Kidney epithelial cell (primary cell): ENCODE data around the gene ZNF787. TPM values are rescaled to one million over a fixed set of nuclear protein-coding genes. Genes with fewer than 3 reads are reported as not detected.

Experiments
- DNase-seq: peaks from one replicate; pipeline ENCODE4 v3.0.0-alpha.2; 2010; ENCODE audit warnings: low read depth
- H3K27me3 ChIP-seq: 2 replicates; pipeline ENCODE4 v1.6.0; 2011; ENCODE audit warnings: low read length; ENCODE audit not compliant: control insufficient read depth, insufficient read depth
- H3K36me3 ChIP-seq: 2 replicates; pipeline ENCODE4 v1.5.1; 2011; ENCODE audit warnings: low read length; ENCODE audit not compliant: control insufficient read depth, insufficient read depth
- H3K4me3 ChIP-seq: 2 replicates; pipeline ENCODE4 v1.5.1; 2011; ENCODE audit warnings: low read depth, mild to moderate bottlenecking, control low read depth, low read length
- CTCF ChIP-seq: IDR thresholded peaks from 2 replicates; pipeline ENCODE4 v1.5.1; 2011; ENCODE audit warnings: mild to moderate bottlenecking, moderate library complexity, low read length, control low read depth, inconsistent platforms; ENCODE audit not compliant: insufficient read depth, poor library complexity, severe bottlenecking
- total RNA-seq: library from RNA; depleted of rRNA; stranded (reverse); fragments of >200 nt; gene quantifications from 2 replicates; pipeline ENCODE4 v1.2.3, GENCODE V29; 2015

Gene ZNF787
- total RNA-seq, 1 donor from 2014 or later, result 26.6 TPM

- no peak for TF ChIP-seq CTCF
- DNase-seq, result no peak
- no peaks in the 10 kb centered on the region for H3K27me3 ChIP-seq
- peaks cover 1% of the 10 kb centered on the region for H3K36me3 ChIP-seq
- no peak overlapping the region for H3K4me3 ChIP-seq
Measured at GRCh38 chr19:56123266-56123891, 2.3 kb upstream of the ZNF787 start.

- no peak for DNase-seq
- H3K36me3 ChIP-seq, result peaks cover 1% of the 10 kb centered on the region
- peak overlapping the region; percentile 60 for H3K4me3 ChIP-seq
- no peaks in the 10 kb centered on the region for H3K27me3 ChIP-seq
- TF ChIP-seq CTCF, result peak; percentile 18
Measured at GRCh38 chr19:56120371-56121179, 520 bp downstream of the ZNF787 start.

GRCh38 chr19:56120002-56120370 lies 1.1 kb downstream of the ZNF787 start:
- TF ChIP-seq CTCF, result no peak

GRCh38 chr19:56119582-56119978 lies 1.5 kb downstream of the ZNF787 start:
- peak overlapping the region; percentile 60 for H3K4me3 ChIP-seq
- no peaks in the 10 kb centered on the region for H3K27me3 ChIP-seq
- TF ChIP-seq CTCF, result no peak
- H3K36me3 ChIP-seq, result peaks cover 1% of the 10 kb centered on the region
- DNase-seq, result no peak

More at GRCh38 chr19:56120002-56120370, 1.1 kb downstream of the ZNF787 start:
- H3K4me3 ChIP-seq, result peak overlapping the region; percentile 60
- no peaks in the 10 kb centered on the region for H3K27me3 ChIP-seq
- no peak for DNase-seq
- H3K36me3 ChIP-seq, result peaks cover 1% of the 10 kb centered on the region

GRCh38 chr19:56118666-56119581 lies 2.2 kb downstream of the ZNF787 start:
- Histone ChIP-seq H3K36me3 (peaks cover 1% of the 10 kb centered on the region), H3K27me3 (no peaks in the 10 kb centered on the region), H3K4me3 (no peak overlapping the region)
- DNase-seq, result no peak
- TF ChIP-seq CTCF, result no peak
